ENCODE results near the gene ZNF41. TPM values are rescaled to one million over a fixed set of nuclear protein-coding genes. Genes with fewer than 3 reads are reported as not detected.

Gene ZNF41
- total and polyA plus RNA-seq, 2 of the 8 experiments (the other 6 are each of a cell fraction or from before 2014, with no cell fraction given): 1.8 to 5.3 TPM

GRCh38 chrX:47502316-47503125 lies 19.5 kb upstream of the ZNF41 start:
- no peak overlapping the region for H3K9ac ChIP-seq (replicated peaks in 1 of 4; ENCODE audit: extremely low read depth in 1 of 4, low read depth in 3 of 4, low read length in 3 of 4)
- H3K23ac ChIP-seq (ENCODE audit: insufficient read length): no peak overlapping the region
- no peak overlapping the region for H2BK12ac ChIP-seq (ENCODE audit: low read depth, low read length)
- H3K23me2 ChIP-seq (ENCODE audit: low read depth, low read length): no peaks in the 10 kb centered on the region
- H3K27me3 ChIP-seq (replicated peaks in 1 of 4; ENCODE audit: control insufficient read depth in 3 of 4, extremely low read depth in 1 of 4, insufficient read depth in 3 of 4, low read length in 3 of 4): no peaks in the 10 kb centered on the region
- H4K8ac ChIP-seq (ENCODE audit: extremely low read depth, insufficient read depth, low read length): no peak overlapping the region
- H4K5ac ChIP-seq (ENCODE audit: insufficient read length, low read depth, low read length): no peak overlapping the region
- H3K9me3 ChIP-seq (ENCODE audit: insufficient read depth in 2 of 2, low read depth in 1 of 2, low read length in 1 of 2): no peaks in the 10 kb centered on the region
- H3K4me2 ChIP-seq (ENCODE audit: insufficient read depth in 1 of 2, low read depth in 2 of 2, low read length in 2 of 2): peak overlapping the region in 1 of 2 experiments; percentile 2; a peak in 1 of 4 replicates
- no peak overlapping the region for H2BK20ac ChIP-seq (ENCODE audit: low read length)
- H3K36me3 ChIP-seq (ENCODE audit: control insufficient read depth in 2 of 4, insufficient read depth in 4 of 4, low read length in 3 of 4): no peaks in the 10 kb centered on the region
- H4K91ac ChIP-seq (replicated peaks; ENCODE audit: insufficient read length, low read length): no peak overlapping the region
- H3K14ac ChIP-seq (ENCODE audit: insufficient read length): no peak overlapping the region
- H2BK15ac ChIP-seq (ENCODE audit: low read length): no peak overlapping the region
- H4K20me1 ChIP-seq (replicated peaks in 1 of 2; ENCODE audit: control insufficient read depth in 1 of 2, insufficient read depth in 2 of 2, low read length in 2 of 2): no peaks in the 10 kb centered on the region
- no peak overlapping the region for H2BK120ac ChIP-seq (replicated peaks; ENCODE audit: low read depth, low read length)
- H2AFZ ChIP-seq (ENCODE audit: low read length): no peak overlapping the region
- TF ChIP-seq TCF12 (IDR thresholded peaks at IDR 0.05; ENCODE audit: low read depth, low read length) (0 out of 2 replicates have a peak, but pooled peaks have one; percentile 15), BACH1 (IDR thresholded peaks at IDR 0.05; ENCODE audit: low read length) (no peak)
- H3K4me3 ChIP-seq (ENCODE audit: extremely low read depth in 1 of 4, insufficient read depth in 2 of 4, low read depth in 3 of 4, low read length in 4 of 4): no peak overlapping the region
- H3K27ac ChIP-seq (ENCODE audit: low read depth, low read length): no peak overlapping the region
- WGBS, 2 experiments (ENCODE audit: extremely low coverage in 1 of 2, insufficient coverage in 1 of 2, insufficient read length in 1 of 2, insufficient replicate concordance in 2 of 2, low coverage in 1 of 2, low lambda C conversion rate in 2 of 2, missing lambda C conversion rate in 1 of 2): 92% methylated on average over 2 of the region's 7 CpGs; no CpG with 5 or more reads in 1 of the 2 experiments
- no peak overlapping the region for H3K4ac ChIP-seq (replicated peaks; ENCODE audit: insufficient read length, low read depth, low read length)
- peaks cover 0 to 12% (median 8%) of the 10 kb centered on the region in 4 experiments; a peak in 3 of 7 replicates for H3K4me1 ChIP-seq (replicated peaks in 1 of 4; ENCODE audit: control insufficient read depth in 3 of 4, insufficient read depth in 4 of 4, low read length in 3 of 4)
- H3K79me2 ChIP-seq (ENCODE audit: control insufficient read depth in 1 of 2, insufficient read depth in 2 of 2, low read length in 2 of 2): no peaks in the 10 kb centered on the region
- no peak overlapping the region for H2AK5ac ChIP-seq (ENCODE audit: low read depth, low read length)
- ChIA-PET CTCF (ENCODE audit: partially characterized antibody) (interaction anchor here (0.6 to 4.6 kb wide), 5 partner anchors 20 to 1057 kb away, joined by 3 to 33 read pairs (median 3); no protein-coding TSS in a partner anchor), POLR2A (ENCODE audit: partially characterized antibody) (interaction anchor here (1.2 kb wide), 1 partner anchor 12 kb away, joined by 3 read pairs; no protein-coding TSS in a partner anchor)
- no peak for DNase-seq (ENCODE audit: low read depth in 1 of 2, low spot score in 2 of 2)
- H3K18ac ChIP-seq (ENCODE audit: extremely low read depth, low read length): no peak overlapping the region
- FAIRE-seq: no peak
- no peak overlapping the region for H3K56ac ChIP-seq (replicated peaks; ENCODE audit: insufficient read length, low read depth, low read length)
- no peak overlapping the region for H2BK5ac ChIP-seq (ENCODE audit: low read depth, low read length)
- H3K79me1 ChIP-seq (ENCODE audit: low read depth, low read length): no peaks in the 10 kb centered on the region

Data from H1 (cell line).